Aorta (tissue), 5 donors: ENCODE measurements around the gene SCN4A. TPM values are rescaled to one million over a fixed set of nuclear protein-coding genes. Genes with fewer than 3 reads are reported as not detected.

Source experiments
- ATAC-seq: fragments of 200-7000 bp; cut with Tn5 transposase; one replicate; pipeline ENCODE4 v1.9.1; 2022; ENCODE audit warnings: moderate library complexity; ENCODE audit not compliant: low FRiP score
- DNase-seq, 2 donors: peaks; one replicate each; pipeline ENCODE4 v3.0.0-alpha.2; 2020
- H3K27ac ChIP-seq, 2 donors: one replicate each; pipeline ENCODE4 v1.5.1; 2013; ENCODE audit warnings: low read length in 2 of 2, mild to moderate bottlenecking in 2 of 2, moderate library complexity in 2 of 2, control low read depth in 1 of 2, inconsistent platforms in 1 of 2, low read depth in 1 of 2
- H3K27me3 ChIP-seq, 2 donors: one replicate each; pipeline ENCODE4 v1.6.1; 2013; ENCODE audit warnings: control low read depth in 1 of 2, low read length in 1 of 2, mild to moderate bottlenecking in 1 of 2, moderate library complexity in 1 of 2; ENCODE audit not compliant: insufficient read depth in 2 of 2, control insufficient read depth in 1 of 2
- H3K36me3 ChIP-seq, 2 donors: one replicate each; pipeline ENCODE4 v1.6.1; 2013; ENCODE audit warnings: control low read depth in 1 of 2, low read length in 1 of 2, mild to moderate bottlenecking in 1 of 2; ENCODE audit not compliant: insufficient read depth in 2 of 2, control insufficient read depth in 1 of 2
- H3K4me1 ChIP-seq, 2 donors: one replicate each; pipeline ENCODE4 v1.6.1; 2013; ENCODE audit warnings: low read length in 2 of 2, control low read depth in 1 of 2, mild to moderate bottlenecking in 1 of 2, moderate library complexity in 1 of 2; ENCODE audit not compliant: insufficient read depth in 2 of 2, control insufficient read depth in 1 of 2
- H3K4me3 ChIP-seq, 2 donors: one replicate each; pipeline ENCODE4 v1.5.1; 2013; ENCODE audit warnings: low read length in 2 of 2, control low read depth in 1 of 2, mild to moderate bottlenecking in 1 of 2
- H3K9me3 ChIP-seq: one replicate; pipeline ENCODE4 v1.6.1; 2013; ENCODE audit warnings: mild to moderate bottlenecking, low read length; ENCODE audit not compliant: control insufficient read depth
- WGBS, 2 donors: extraction: QIAGEN DNeasy Blood & Tissue Kit; methylation state at CpG; one replicate each; pipeline ENCODE4 v1.1.7; 2013; 5-methylcytosine and 5-hydroxymethylcytosine counted together
- intact Hi-C, 2 donors: fragments of 100-400 bp; cut with DNase I; formaldehyde crosslinking; loops; one replicate each; pipeline versions ENCODE4 v1.14.2 to v1.15.0; 2022
- polyA plus RNA-seq, 2 donors: library from polyadenylated mRNA; stranded (reverse); fragments of 200-250 nt; gene quantifications; one replicate each; pipeline ENCODE4 v1.2.3, GENCODE V29; 2013
- total RNA-seq, 2 donors: library from RNA; stranded (reverse); fragmentation: NEBNext Ultra II Directional; extraction: Animal tissue kit (Norgen Biotek cat#: 25700); gene quantifications; one replicate each; pipeline ENCODE4 v1.2.1, GENCODE V29; 2021
- donor health status: healthy with polysubstance abuse.
- donor health status: Bipolar disorder and iron deficiency.
- donor health status: DM: no; HTN: no; CAD: no.
- donor health status: DM: no; HTN: no; CAD: no.
- donor health status: DM: yes; HTN: yes; CAD: no.

SCN4A gene
- total and polyA plus RNA-seq, 4 donors, result 0.03 to 3.2 (median 1.5) TPM; not detected in 1

GRCh38 chr17:63944736-63945499 lies 27.8 kb downstream of the SCN4A start:
- intact Hi-C loops, result no loop called here
- H3K27me3 ChIP-seq, result no peaks in the 10 kb centered on the region
- H3K4me1 ChIP-seq, result no peaks in the 10 kb centered on the region
- no peaks in the 10 kb centered on the region for H3K36me3 ChIP-seq
- no peak overlapping the region for H3K27ac ChIP-seq
- H3K9me3 ChIP-seq, result no peaks in the 10 kb centered on the region
- H3K4me3 ChIP-seq, result no peak overlapping the region
- 83 to 85% methylated on average over 24 of the region's 24 CpGs for WGBS, 2 donors
- DNase-seq, result no peak
- ATAC-seq, result no peak

GRCh38 chr17:63943745-63944144 lies 29.0 kb downstream of the SCN4A start:
- no peak for ATAC-seq
- intact Hi-C loops, result no loop called here
- no peaks in the 10 kb centered on the region for H3K4me1 ChIP-seq
- DNase-seq, result no peak
- no peaks in the 10 kb centered on the region for H3K9me3 ChIP-seq
- no peaks in the 10 kb centered on the region for H3K27me3 ChIP-seq
- 84 to 85% methylated on average over 9 of the region's 9 CpGs for WGBS, 2 donors
- no peak overlapping the region for H3K4me3 ChIP-seq
- H3K36me3 ChIP-seq, result no peaks in the 10 kb centered on the region
- no peak overlapping the region for H3K27ac ChIP-seq

GRCh38 chr17:63942309-63942985 lies 30.3 kb downstream of the SCN4A start:
- ATAC-seq, result no peak
- Histone ChIP-seq H3K9me3 (no peaks in the 10 kb centered on the region), H3K27ac (no peak overlapping the region), H3K27me3 (no peaks in the 10 kb centered on the region), H3K4me3 (no peak overlapping the region), H3K4me1 (no peaks in the 10 kb centered on the region), H3K36me3 (no peaks in the 10 kb centered on the region)
- WGBS, 2 donors, result 93 to 94% methylated on average over 21 of the region's 21 CpGs
- intact Hi-C loops, result no loop called here
- no peak for DNase-seq

- 90 to 94% methylated on average over 23 of the region's 23 CpGs for WGBS, 2 donors
- ATAC-seq, result no peak
These were observed 31.0 kb downstream of the SCN4A start for GRCh38 chr17:63941751-63942150.

GRCh38 chr17:63941162-63941561 lies 31.6 kb downstream of the SCN4A start:
- Histone ChIP-seq H3K4me3 (no peak overlapping the region), H3K36me3 (no peaks in the 10 kb centered on the region), H3K27ac (no peak overlapping the region), H3K4me1 (no peaks in the 10 kb centered on the region), H3K9me3 (no peaks in the 10 kb centered on the region), H3K27me3 (no peaks in the 10 kb centered on the region)
- DNase-seq (no peak), ATAC-seq (no peak)
- 96 to 97% methylated on average over 12 of the region's 12 CpGs for WGBS, 2 donors
- intact Hi-C loops, result no loop called here

More at GRCh38 chr17:63941751-63942150, 31.0 kb downstream of the SCN4A start:
- Histone ChIP-seq H3K4me3 (no peak overlapping the region), H3K27ac (no peak overlapping the region), H3K4me1 (no peaks in the 10 kb centered on the region), H3K27me3 (no peaks in the 10 kb centered on the region), H3K36me3 (no peaks in the 10 kb centered on the region), H3K9me3 (no peaks in the 10 kb centered on the region)
- no peak for DNase-seq
- intact Hi-C loops, result no loop called here

GRCh38 chr17:63940584-63940983 lies 32.1 kb downstream of the SCN4A start:
- Histone ChIP-seq H3K4me1 (no peaks in the 10 kb centered on the region), H3K27ac (no peak overlapping the region), H3K27me3 (no peaks in the 10 kb centered on the region), H3K9me3 (no peaks in the 10 kb centered on the region), H3K4me3 (no peak overlapping the region), H3K36me3 (no peaks in the 10 kb centered on the region)
- ATAC-seq, result no peak
- DNase-seq, result no peak
- WGBS, 2 donors, result 95 to 97% methylated on average over 13 to 14 of the region's 14 CpGs
- intact Hi-C loops, result no loop called here

GRCh38 chr17:63939884-63940283 lies 32.8 kb downstream of the SCN4A start:
- H3K27me3 ChIP-seq, result no peaks in the 10 kb centered on the region
- DNase-seq (no peak), ATAC-seq (no peak)
- 81% methylated on average over 5 to 6 of the region's 6 CpGs for WGBS, 2 donors
- H3K4me1 ChIP-seq, result no peaks in the 10 kb centered on the region
- H3K4me3 ChIP-seq, result no peak overlapping the region
- no peaks in the 10 kb centered on the region for H3K36me3 ChIP-seq
- no peaks in the 10 kb centered on the region for H3K9me3 ChIP-seq
- no peak overlapping the region for H3K27ac ChIP-seq
- intact Hi-C loops, result no loop called here

GRCh38 chr17:63939401-63939800 lies 33.3 kb downstream of the SCN4A start:
- WGBS, 2 donors, result 93 to 94% methylated on average over 9 of the region's 9 CpGs
- Histone ChIP-seq H3K4me3 (no peak overlapping the region), H3K36me3 (no peaks in the 10 kb centered on the region), H3K9me3 (no peaks in the 10 kb centered on the region), H3K27ac (no peak overlapping the region), H3K4me1 (no peaks in the 10 kb centered on the region), H3K27me3 (no peaks in the 10 kb centered on the region)
- DNase-seq (no peak), ATAC-seq (no peak)
- intact Hi-C loops, result no loop called here

GRCh38 chr17:63937920-63938319 lies 34.8 kb downstream of the SCN4A start:
- intact Hi-C loops, result no loop called here
- ATAC-seq (no peak), DNase-seq (no peak)
- WGBS, 2 donors, result 88 to 93% methylated on average over 4 of the region's 4 CpGs
- Histone ChIP-seq H3K4me3 (no peak overlapping the region), H3K9me3 (no peaks in the 10 kb centered on the region), H3K27me3 (no peaks in the 10 kb centered on the region), H3K27ac (no peak overlapping the region), H3K4me1 (no peaks in the 10 kb centered on the region), H3K36me3 (no peaks in the 10 kb centered on the region)
